Activated CD4-positive, alpha-beta T cell treated with anti-CD3 and anti-CD28 coated beads for 4 hours (primary cell): ENCODE measurements around the gene RPL31.

ENCODE experiments used
- DNase-seq, 2 donors: peaks; one replicate each; pipeline ENCODE4 v3.0.0-alpha.2; 2020

Gene RPL31

GRCh38 chr2:100997509-100998234 is 4.4 kb upstream of the RPL31 start:
- DNase-seq: no peak

- no peak for DNase-seq
These were observed 3.9 kb upstream of the RPL31 start for GRCh38 chr2:100998235-100998573.

- DNase-seq: no peak
These were observed 2.1 kb upstream of the RPL31 start for GRCh38 chr2:100999995-101000394.

GRCh38 chr2:101002562-101003277 is 631 bp downstream of the RPL31 start:
- peak in 1 of 2 donors; percentile 21 for DNase-seq

- no peak for DNase-seq
These were observed 1.2 kb downstream of the RPL31 start for GRCh38 chr2:101003278-101003775.

GRCh38 chr2:101004620-101005325 is 2.7 kb downstream of the RPL31 start:
- DNase-seq: no peak

GRCh38 chr2:101006065-101006715 is 4.1 kb downstream of the RPL31 start:
- no peak for DNase-seq

- no peak for DNase-seq
These were observed 5.6 kb downstream of the RPL31 start for GRCh38 chr2:101007415-101008345.

- no peak for DNase-seq
These were observed 9.1 kb downstream of the RPL31 start for GRCh38 chr2:101011152-101011551.

GRCh38 chr2:101012054-101012705 is 10.1 kb downstream of the RPL31 start:
- no peak for DNase-seq

- DNase-seq: peak in 1 of 2 donors; percentile 51
These were observed 10.7 kb downstream of the RPL31 start for GRCh38 chr2:101012706-101013181.

- DNase-seq: no peak
These were observed 12.3 kb downstream of the RPL31 start for GRCh38 chr2:101014264-101014857.

GRCh38 chr2:101017371-101017770 is 15.3 kb downstream of the RPL31 start:
- no peak for DNase-seq

- no peak for DNase-seq
These were observed 16.8 kb downstream of the RPL31 start for GRCh38 chr2:101018934-101019333.

- no peak for DNase-seq
These were observed 20.1 kb downstream of the RPL31 start for GRCh38 chr2:101022221-101022620.

- DNase-seq: no peak
These were observed 21.4 kb downstream of the RPL31 start for GRCh38 chr2:101023327-101024107.

GRCh38 chr2:101025561-101025960 is 23.5 kb downstream of the RPL31 start:
- no peak for DNase-seq

- no peak for DNase-seq
These were observed 24.2 kb downstream of the RPL31 start for GRCh38 chr2:101026253-101026701.

- DNase-seq: no peak
These were observed 24.9 kb downstream of the RPL31 start for GRCh38 chr2:101026923-101027469.

GRCh38 chr2:101027852-101028251 is 25.8 kb downstream of the RPL31 start:
- no peak for DNase-seq
